OCI-LY7 (cell line): ENCODE data around the gene KLHL33. TPM values are rescaled to one million over a fixed set of nuclear protein-coding genes. Genes with fewer than 3 reads are reported as not detected.

Source experiments
- BruUV-seq: library from RNA; stranded (reverse); fragments of 400-500 nt; replicated peaks from 2 replicates; lab custom pipeline; 2021; lab: Mats Ljungman, UMichigan
- CTCF ChIA-PET: fragments of 300-600 bp; sonication (Branson Sonifier 250); formaldehyde crosslinking; loops from one replicate; lab custom pipeline; 2022; ENCODE audit warnings: antibody characterized with exemption; ENCODE audit not compliant: unreplicated experiment; lab: Charles Lee
- POLR2A ChIA-PET: fragments of 300-600 bp; sonication (Branson Sonifier 250); formaldehyde crosslinking; loops from one replicate; lab custom pipeline; 2022; ENCODE audit warnings: antibody characterized with exemption; lab: Charles Lee
- DNase-seq: peaks from one replicate; pipeline ENCODE4 v3.0.0-alpha.2; 2015; ENCODE audit warnings: low spot score
- H2AFZ ChIP-seq: fragments of 200-600 bp; sonication (generic), shearing (Covaris generic); 2 replicates; pipeline ENCODE4 v1.6.1; 2014; ENCODE audit warnings: mild to moderate bottlenecking, antibody characterized with exemption, low read length, moderate library complexity
- H3K27ac ChIP-seq: fragments of 200-600 bp; sonication (generic); 2 replicates; pipeline ENCODE4 v1.5.1; 2014; ENCODE audit warnings: mixed run types, low read depth, mild to moderate bottlenecking, moderate library complexity, low read length, inconsistent platforms; ENCODE audit not compliant: poor library complexity, severe bottlenecking
- H3K36me3 ChIP-seq: fragments of 200-600 bp; sonication (generic); 2 replicates; pipeline ENCODE4 v1.6.1; 2014; ENCODE audit warnings: mild to moderate bottlenecking, antibody characterized with exemption, low read length, moderate library complexity, mixed read lengths; ENCODE audit not compliant: insufficient read depth
- H3K4me1 ChIP-seq: fragments of 200-600 bp; sonication (generic); 2 replicates; pipeline ENCODE4 v1.5.1; 2014; ENCODE audit warnings: mild to moderate bottlenecking, low read length; ENCODE audit not compliant: insufficient read depth, poor library complexity, severe bottlenecking
- H3K4me2 ChIP-seq: fragments of 200-600 bp; sonication (generic); 2 replicates; pipeline ENCODE4 v1.6.1; 2014; ENCODE audit warnings: mild to moderate bottlenecking, low read length
- H3K4me3 ChIP-seq: fragments of 200-600 bp; sonication (generic); 2 replicates; pipeline ENCODE4 v1.5.1; 2014; ENCODE audit warnings: mild to moderate bottlenecking, low read depth, low read length; ENCODE audit not compliant: poor library complexity, severe bottlenecking
- H3K79me2 ChIP-seq: fragments of 200-600 bp; sonication (generic); 2 replicates; pipeline ENCODE4 v1.6.1; 2016; ENCODE audit warnings: low read depth, mild to moderate bottlenecking, low read length, moderate library complexity, mixed read lengths; ENCODE audit not compliant: insufficient read depth
- H3K9me2 ChIP-seq: fragments of 200-600 bp; sonication (generic); 2 replicates; pipeline ENCODE4 v1.6.1; 2016; ENCODE audit warnings: mild to moderate bottlenecking, low read length, mixed read lengths; ENCODE audit not compliant: insufficient read depth
- H3K9me3 ChIP-seq: fragments of 200-600 bp; sonication (generic); 2 replicates; pipeline ENCODE4 v1.6.1; 2014; ENCODE audit warnings: mild to moderate bottlenecking, mixed run types, low read length, mixed read lengths
- H4K20me1 ChIP-seq: fragments of 200-600 bp; sonication (generic); 2 replicates; pipeline ENCODE4 v1.6.1; 2014; ENCODE audit warnings: mild to moderate bottlenecking, antibody characterized with exemption, low read length, moderate library complexity, mixed read lengths; ENCODE audit not compliant: insufficient read depth
- CTCF ChIP-seq: fragments of 200-600 bp; sonication (generic); conservative IDR thresholded peaks from 2 replicates; pipeline ENCODE4 v1.5.1; 2014; ENCODE audit warnings: mild to moderate bottlenecking, antibody characterized with exemption, low read length, moderate library complexity, mixed read lengths
- EZH2phosphoT487 ChIP-seq: fragments of 200-600 bp; sonication (generic); IDR thresholded peaks from 2 replicates; pipeline ENCODE4 v1.6.1; 2018; ENCODE audit warnings: low read depth, borderline replicate concordance, mild to moderate bottlenecking, mixed run types, antibody characterized with exemption, low read length, moderate library complexity, mixed read lengths
- intact Hi-C: fragments of 100-400 bp; cut with micrococcal nuclease; formaldehyde crosslinking; loops from one replicate; pipeline ENCODE4 v1.10.0; 2022; ENCODE audit not compliant: unreplicated experiment
- total RNA-seq, 2 experiments: library from RNA; depleted of rRNA in 1 of 2; stranded (reverse); fragments of >200 nt in 1 of 2; shearing (Covaris generic) in 1 of 2; gene quantifications; 2 replicates each; pipeline ENCODE4 v1.2.3, GENCODE V29; 2014 to 2022

The KLHL33 gene
- total RNA-seq, 2 experiments from 2014 or later, result 0.11 TPM; not detected in 1

DNA sequence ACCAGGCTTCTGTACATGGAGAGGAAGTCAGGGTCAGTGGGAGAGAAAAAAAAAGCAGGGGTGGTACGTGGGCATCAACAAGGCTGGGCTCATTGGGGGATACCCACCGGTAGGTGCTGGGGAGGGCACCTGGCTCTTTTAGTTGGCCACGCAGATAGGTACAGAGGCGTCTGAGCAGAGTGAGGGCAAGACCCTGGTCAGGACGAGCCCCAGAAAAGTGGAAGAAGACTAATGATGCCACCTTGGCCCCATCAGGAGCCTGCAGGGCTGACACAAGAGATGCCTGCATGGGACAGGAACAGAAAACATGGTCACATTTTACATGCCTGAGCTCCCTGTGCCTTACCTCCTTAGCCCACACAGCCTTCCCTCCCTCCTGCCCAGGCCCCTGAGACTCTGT, 52.3 kb downstream of the KLHL33 start:
- Histone ChIP-seq H3K79me2 (no peaks in the 10 kb centered on the region), H3K9me3 (no peaks in the 10 kb centered on the region), H3K4me1 (no peaks in the 10 kb centered on the region), H3K27ac (no peak overlapping the region), H3K36me3 (peaks cover 45% of the 10 kb centered on the region; the same call in 1 of the 2 replicates), H3K4me3 (no peak overlapping the region), H4K20me1 (no peaks in the 10 kb centered on the region), H2AFZ (no peak overlapping the region), H3K4me2 (no peak overlapping the region), H3K9me2 (no peaks in the 10 kb centered on the region)
- BruUV-seq, result no TSS peak
- no peak for DNase-seq
- ChIA-PET POLR2A (no interaction called here), CTCF (no interaction called here)
- intact Hi-C loops, result no loop called here
- TF ChIP-seq CTCF (no peak), EZH2phosphoT487 (no peak)

DNA sequence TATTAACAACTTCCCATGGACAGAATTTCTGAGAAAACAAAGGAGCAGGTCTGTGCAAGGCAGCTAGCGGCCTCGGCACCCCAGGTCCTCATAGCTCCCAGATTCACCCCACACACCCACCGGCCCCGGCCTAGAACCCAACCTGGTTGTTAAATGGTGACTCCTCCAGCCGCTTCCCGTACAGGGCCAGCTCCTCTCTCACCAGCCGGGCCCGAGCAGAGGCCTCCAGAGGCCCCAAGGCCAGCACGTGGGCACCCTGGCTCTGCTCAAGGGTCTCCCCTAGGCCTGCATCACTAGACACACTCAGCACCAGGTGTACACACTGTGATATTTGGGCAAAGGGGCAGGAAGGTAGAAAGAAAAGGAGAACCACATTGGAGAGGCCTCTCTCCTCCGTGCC, 52.9 kb downstream of the KLHL33 start:
- H3K27ac ChIP-seq, result no peak overlapping the region
- H3K9me2 ChIP-seq, result no peaks in the 10 kb centered on the region
- H3K4me3 ChIP-seq, result no peak overlapping the region
- no peaks in the 10 kb centered on the region for H4K20me1 ChIP-seq
- TF ChIP-seq CTCF (no peak), EZH2phosphoT487 (no peak)
- ChIA-PET POLR2A (no interaction called here), CTCF (no interaction called here)
- H3K9me3 ChIP-seq, result no peaks in the 10 kb centered on the region
- H3K79me2 ChIP-seq, result no peaks in the 10 kb centered on the region
- peaks cover 45% of the 10 kb centered on the region; the same call in 1 of the 2 replicates for H3K36me3 ChIP-seq
- no peak overlapping the region for H3K4me2 ChIP-seq
- no peak for DNase-seq
- BruUV-seq, result no TSS peak
- intact Hi-C loops, result no loop called here
- H2AFZ ChIP-seq, result no peak overlapping the region
- no peaks in the 10 kb centered on the region for H3K4me1 ChIP-seq

- H3K36me3 ChIP-seq, result peaks cover 41% of the 10 kb centered on the region; the same call in 1 of the 2 replicates
- TF ChIP-seq CTCF (no peak), EZH2phosphoT487 (no peak)
- no peaks in the 10 kb centered on the region for H3K9me3 ChIP-seq
- no peaks in the 10 kb centered on the region for H3K79me2 ChIP-seq
- no peak overlapping the region for H3K27ac ChIP-seq
- no peaks in the 10 kb centered on the region for H3K9me2 ChIP-seq
- no peaks in the 10 kb centered on the region for H3K4me1 ChIP-seq
- ChIA-PET POLR2A (no interaction called here), CTCF (no interaction called here)
- H3K4me2 ChIP-seq, result no peak overlapping the region
- H2AFZ ChIP-seq, result no peak overlapping the region
- DNase-seq, result no peak
- H4K20me1 ChIP-seq, result no peaks in the 10 kb centered on the region
- no peak overlapping the region for H3K4me3 ChIP-seq
- BruUV-seq, result no TSS peak
- intact Hi-C loops, result no loop called here
These were observed 53.4 kb downstream of the KLHL33 start for GRCh38 chr14:20382526-20382925.
